Central memory CD8-positive, alpha-beta T cell (primary cell): ENCODE results near the gene GARIN5A.

ENCODE experiments used
- ATAC-seq: fragments of 150-1000 bp; cut with Tn5 transposase; replicated peaks from 2 replicates; pipeline ENCODE4 v1.10.0; 2022; ENCODE audit warnings: mild to moderate bottlenecking, moderate FRiP score, moderate number of reproducible peaks; ENCODE audit not compliant: poor library complexity, severe bottlenecking; ENCODE audit errors: extremely low read depth
- DNase-seq, 2 donors: peaks; one replicate each; pipeline ENCODE4 v3.0.0; 2021; ENCODE audit warnings: low spot score in 2 of 2
- H3K27ac Mint-ChIP-seq: one replicate; pipeline ENCODE4 v1.8.0; 2022; ENCODE audit warnings: low read depth, mild to moderate bottlenecking, moderate library complexity, mixed read lengths
- H3K27me3 Mint-ChIP-seq: one replicate; pipeline ENCODE4 v1.8.0; 2022; ENCODE audit warnings: mixed read lengths
- H3K36me3 Mint-ChIP-seq: one replicate; pipeline ENCODE4 v1.8.0; 2022; ENCODE audit warnings: mild to moderate bottlenecking, moderate library complexity, mixed read lengths; ENCODE audit not compliant: insufficient read depth
- H3K4me1 Mint-ChIP-seq: one replicate; pipeline ENCODE4 v1.8.0; 2022; ENCODE audit warnings: mixed read lengths
- H3K4me3 Mint-ChIP-seq: one replicate; pipeline ENCODE4 v1.8.0; 2022; ENCODE audit warnings: mild to moderate bottlenecking, moderate library complexity, mixed read lengths
- H3K9me3 Mint-ChIP-seq: one replicate; pipeline ENCODE4 v1.8.0; 2022; ENCODE audit warnings: mixed read lengths

GARIN5A gene

DNA sequence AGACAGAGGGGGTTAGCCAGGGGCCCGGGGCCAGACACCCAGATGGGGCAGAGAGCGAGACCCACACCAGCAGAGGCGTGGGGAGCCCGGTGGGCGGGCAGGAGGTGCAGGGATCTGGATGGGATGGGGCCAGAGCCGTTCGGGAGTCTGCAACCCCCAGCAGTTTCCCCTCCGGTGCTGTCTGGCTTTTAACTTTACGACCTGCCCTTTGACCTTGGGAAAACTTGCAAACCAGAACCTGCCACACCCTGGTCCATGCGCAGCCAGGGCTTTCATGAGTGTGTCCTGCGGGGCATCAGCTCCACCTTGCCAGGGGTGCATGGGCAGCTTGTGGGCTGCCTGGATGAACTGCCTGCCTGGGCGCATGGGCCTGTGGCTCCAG lies 24.5 kb upstream of the GARIN5A start:
- H3K9me3 Mint-ChIP-seq, result no peaks in the 10 kb centered on the region
- H3K27ac Mint-ChIP-seq, result no peak overlapping the region
- DNase-seq (no peak), ATAC-seq (no peak)
- no peaks in the 10 kb centered on the region for H3K4me1 Mint-ChIP-seq
- H3K36me3 Mint-ChIP-seq, result peaks cover 1% of the 10 kb centered on the region
- H3K27me3 Mint-ChIP-seq, result no peaks in the 10 kb centered on the region
- no peak overlapping the region for H3K4me3 Mint-ChIP-seq

GRCh38 chr19:50500753-50501151 lies 24.1 kb upstream of the GARIN5A start:
- H3K27ac Mint-ChIP-seq, result no peak overlapping the region
- no peak overlapping the region for H3K4me3 Mint-ChIP-seq
- no peaks in the 10 kb centered on the region for H3K9me3 Mint-ChIP-seq

GRCh38 chr19:50500060-50500752 lies 23.6 kb upstream of the GARIN5A start:
- Mint-ChIP-seq H3K27ac (no peak overlapping the region), H3K4me3 (no peak overlapping the region), H3K9me3 (no peaks in the 10 kb centered on the region), H3K4me1 (no peaks in the 10 kb centered on the region), H3K36me3 (peaks cover 3% of the 10 kb centered on the region), H3K27me3 (no peaks in the 10 kb centered on the region)
- ATAC-seq, result no peak
- DNase-seq, result no peak

More at GRCh38 chr19:50500753-50501151, 24.1 kb upstream of the GARIN5A start:
- Mint-ChIP-seq H3K27me3 (no peaks in the 10 kb centered on the region), H3K36me3 (peaks cover 3% of the 10 kb centered on the region), H3K4me1 (no peaks in the 10 kb centered on the region)
- DNase-seq, result no peak
- no peak for ATAC-seq

DNA sequence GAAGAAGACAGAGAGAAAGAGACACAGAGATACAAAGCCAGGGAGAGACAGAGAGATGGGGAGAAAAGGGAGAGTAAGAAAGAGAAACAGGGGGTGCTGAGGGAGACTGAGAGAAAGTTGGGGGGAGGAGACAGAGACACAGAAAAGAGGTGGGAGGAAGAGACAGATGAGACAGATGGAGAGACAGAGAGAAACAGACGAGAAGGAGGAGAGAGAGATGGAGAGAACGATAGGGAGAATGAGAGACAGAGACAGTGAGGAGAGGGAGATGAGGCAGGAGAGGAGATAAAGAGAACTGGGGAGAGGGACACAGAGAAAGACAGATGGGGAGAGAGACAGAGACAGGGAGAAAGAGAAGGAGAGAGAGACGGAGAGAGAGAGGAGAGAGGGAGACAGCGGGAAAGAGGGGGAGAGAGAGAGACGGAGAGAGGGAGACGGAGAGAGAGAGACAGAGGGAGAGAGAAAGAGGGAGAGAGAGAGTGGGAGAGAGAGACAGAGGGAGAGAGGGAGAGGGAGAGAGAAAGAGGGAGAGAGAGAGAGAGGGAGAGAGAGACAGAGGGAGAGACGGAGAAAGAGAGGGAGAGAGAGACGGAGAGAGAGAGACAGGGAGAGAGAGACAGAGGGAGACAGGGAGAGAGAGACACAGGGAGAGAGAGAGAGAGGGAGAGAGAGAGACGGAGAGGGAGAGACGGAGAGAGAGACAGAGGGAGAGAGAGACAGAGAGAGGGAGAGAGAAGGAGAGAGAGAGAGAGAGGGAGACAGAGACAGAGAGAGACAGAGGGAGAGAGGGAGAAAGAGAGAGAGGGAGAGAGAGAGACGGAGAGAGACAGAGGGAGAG lies 21.8 kb upstream of the GARIN5A start:
- H3K36me3 Mint-ChIP-seq, result peaks cover 3% of the 10 kb centered on the region
- no peaks in the 10 kb centered on the region for H3K4me1 Mint-ChIP-seq

GRCh38 chr19:50497022-50497405 lies 20.4 kb upstream of the GARIN5A start:
- DNase-seq, result no peak
- no peak for ATAC-seq
- Mint-ChIP-seq H3K4me1 (peaks cover 5% of the 10 kb centered on the region), H3K36me3 (peaks cover 3% of the 10 kb centered on the region), H3K9me3 (no peaks in the 10 kb centered on the region), H3K27me3 (no peaks in the 10 kb centered on the region), H3K4me3 (no peak overlapping the region), H3K27ac (no peak overlapping the region)

More for the DNA sequence above, 21.8 kb upstream of the GARIN5A start:
- no peak for ATAC-seq
- Mint-ChIP-seq H3K27me3 (no peaks in the 10 kb centered on the region), H3K4me3 (no peak overlapping the region), H3K9me3 (no peaks in the 10 kb centered on the region), H3K27ac (no peak overlapping the region)
- DNase-seq, result no peak

DNA sequence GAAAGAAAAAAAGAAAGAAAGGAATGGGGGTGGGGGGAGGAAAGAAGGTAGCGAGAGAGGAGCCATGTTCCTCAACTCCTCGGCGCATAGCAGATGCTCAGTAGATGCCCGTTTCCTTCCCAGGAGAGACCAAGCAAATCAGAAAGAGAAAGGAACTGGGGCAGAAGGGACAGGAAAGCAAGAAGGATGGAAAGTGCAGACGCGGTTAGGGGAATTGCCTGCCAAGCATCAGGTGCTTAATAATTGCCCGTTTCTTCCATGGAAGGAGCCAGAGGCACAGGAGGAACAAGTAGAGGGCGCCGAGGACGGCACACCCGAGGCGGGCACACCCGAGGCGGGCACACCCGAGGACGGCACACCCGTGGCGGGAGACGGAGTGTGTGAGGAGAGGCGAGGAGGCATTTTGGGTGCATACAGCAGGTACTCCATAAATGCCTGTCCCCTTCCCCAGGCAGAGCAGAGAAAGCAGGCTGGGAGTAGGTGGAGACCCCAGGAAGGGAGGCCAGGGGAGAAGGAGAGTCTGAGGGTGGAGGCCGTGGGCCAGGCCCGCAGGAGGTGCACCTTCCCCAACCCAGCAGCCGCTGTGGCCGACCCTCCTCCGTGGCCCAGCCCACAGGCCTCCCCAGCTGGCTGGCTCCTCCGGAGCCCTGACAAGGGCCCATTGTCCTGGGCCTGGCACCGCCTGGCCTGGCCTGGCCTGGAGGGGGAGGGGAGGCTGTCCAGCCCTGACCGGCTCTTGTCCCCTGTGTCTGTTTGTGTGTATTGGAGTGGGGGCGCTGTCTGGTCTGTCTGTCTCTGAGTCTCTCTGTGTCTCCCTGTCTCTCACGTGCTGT lies 19.8 kb upstream of the GARIN5A start:
- DNase-seq (no peak), ATAC-seq (no peak)
- Mint-ChIP-seq H3K4me3 (no peak overlapping the region), H3K4me1 (peaks cover 11% of the 10 kb centered on the region), H3K36me3 (peaks cover 6% of the 10 kb centered on the region), H3K9me3 (no peaks in the 10 kb centered on the region), H3K27ac (no peak overlapping the region), H3K27me3 (no peaks in the 10 kb centered on the region)

DNA sequence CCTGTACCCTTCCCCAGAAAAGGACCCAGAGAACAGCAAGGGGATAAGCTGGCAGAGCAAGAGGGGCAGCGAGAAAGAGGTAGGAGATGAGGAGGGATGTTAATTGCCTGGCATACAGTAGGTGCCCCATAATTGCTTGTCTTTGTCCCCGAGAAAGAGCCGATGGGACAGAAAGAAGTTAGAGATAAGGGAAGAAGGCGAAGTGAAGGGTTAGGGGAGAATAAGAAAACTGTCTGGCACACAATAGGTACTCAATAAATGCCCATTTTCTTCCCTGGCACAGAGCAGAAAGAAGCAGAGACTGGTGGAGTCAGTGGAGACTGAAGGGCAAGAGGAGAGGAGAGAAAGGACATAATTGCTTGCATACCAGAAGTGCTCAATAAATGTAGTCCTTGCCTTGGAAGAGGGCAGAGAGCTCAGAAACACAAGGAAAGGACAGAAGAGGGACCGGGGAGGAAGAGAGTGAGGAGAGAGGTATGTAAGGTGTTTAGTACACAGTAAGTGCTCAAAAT lies 18.4 kb upstream of the GARIN5A start:
- H3K36me3 Mint-ChIP-seq, result peaks cover 7% of the 10 kb centered on the region
- H3K27ac Mint-ChIP-seq, result no peak overlapping the region
- peaks cover 23% of the 10 kb centered on the region for H3K4me1 Mint-ChIP-seq
- ATAC-seq, result no peak
- no peaks in the 10 kb centered on the region for H3K9me3 Mint-ChIP-seq
- H3K4me3 Mint-ChIP-seq, result no peak overlapping the region
- no peaks in the 10 kb centered on the region for H3K27me3 Mint-ChIP-seq
- DNase-seq, result no peak

DNA sequence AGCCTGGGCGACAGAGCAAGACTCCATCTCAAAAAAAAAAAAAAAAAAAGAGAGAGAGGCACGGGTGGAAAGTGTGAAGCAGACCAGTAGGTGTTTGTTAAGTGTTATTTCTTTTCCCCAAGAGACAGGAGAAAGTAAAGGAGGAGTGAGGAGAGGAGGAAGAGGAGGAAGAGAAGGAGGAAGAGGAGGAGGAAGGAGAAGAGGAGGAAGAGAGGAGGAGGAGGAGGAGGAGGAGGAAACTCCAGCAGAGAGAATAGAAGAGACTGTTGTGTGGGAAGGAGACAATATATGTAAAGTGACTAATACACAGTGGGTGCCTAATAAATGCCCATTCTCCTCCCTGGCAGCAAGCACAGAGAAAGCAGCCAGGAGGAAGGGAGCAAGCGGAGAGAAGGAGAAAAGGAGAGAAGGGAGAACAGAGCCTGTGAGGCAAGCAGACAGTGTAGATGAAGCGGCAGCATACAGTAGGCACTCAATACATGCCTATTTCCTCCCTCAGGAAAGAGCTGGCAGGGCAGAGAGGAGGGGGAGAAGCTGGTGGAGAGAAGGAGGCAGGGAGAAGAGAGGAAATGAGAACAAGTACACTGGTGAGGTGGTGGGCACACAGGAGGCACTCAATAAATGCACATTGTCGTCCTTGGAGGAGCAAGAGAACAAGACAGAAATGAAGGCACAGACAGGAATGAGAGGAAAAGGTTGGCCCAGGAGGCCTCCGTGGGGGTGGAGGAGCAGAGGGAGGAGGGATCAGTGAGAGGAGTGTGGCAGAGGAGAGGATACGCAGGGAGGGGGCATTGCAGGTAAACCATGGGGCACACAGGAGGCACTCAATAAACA lies 17.8 kb upstream of the GARIN5A start:
- peaks cover 23% of the 10 kb centered on the region for H3K4me1 Mint-ChIP-seq
- ATAC-seq, result no peak
- peak overlapping the region; percentile 57 for H3K27ac Mint-ChIP-seq
- no peaks in the 10 kb centered on the region for H3K27me3 Mint-ChIP-seq
- H3K4me3 Mint-ChIP-seq, result no peak overlapping the region
- no peaks in the 10 kb centered on the region for H3K9me3 Mint-ChIP-seq
- DNase-seq, result no peak
- peaks cover 9% of the 10 kb centered on the region for H3K36me3 Mint-ChIP-seq

GRCh38 chr19:50493171-50493570 lies 16.5 kb upstream of the GARIN5A start:
- no peaks in the 10 kb centered on the region for H3K27me3 Mint-ChIP-seq
- no peak overlapping the region for H3K4me3 Mint-ChIP-seq
- no peak overlapping the region for H3K27ac Mint-ChIP-seq
- H3K9me3 Mint-ChIP-seq, result no peaks in the 10 kb centered on the region
- DNase-seq (no peak), ATAC-seq (no peak)
- peaks cover 33% of the 10 kb centered on the region for H3K4me1 Mint-ChIP-seq
- peaks cover 9% of the 10 kb centered on the region for H3K36me3 Mint-ChIP-seq

- H3K9me3 Mint-ChIP-seq, result no peaks in the 10 kb centered on the region
- no peak for DNase-seq
- H3K4me1 Mint-ChIP-seq, result peaks cover 33% of the 10 kb centered on the region
- ATAC-seq, result no peak
- H3K27me3 Mint-ChIP-seq, result no peaks in the 10 kb centered on the region
- H3K4me3 Mint-ChIP-seq, result no peak overlapping the region
- peak overlapping the region; percentile 87 for H3K27ac Mint-ChIP-seq
- peaks cover 9% of the 10 kb centered on the region for H3K36me3 Mint-ChIP-seq
Measured at GRCh38 chr19:50492303-50493052, 15.8 kb upstream of the GARIN5A start.

- ATAC-seq (no peak), DNase-seq (no peak)
- H3K27me3 Mint-ChIP-seq, result no peaks in the 10 kb centered on the region
- H3K4me1 Mint-ChIP-seq, result peaks cover 33% of the 10 kb centered on the region
- H3K27ac Mint-ChIP-seq, result peak overlapping the region; percentile 87
- H3K4me3 Mint-ChIP-seq, result no peak overlapping the region
- no peaks in the 10 kb centered on the region for H3K9me3 Mint-ChIP-seq
- peaks cover 9% of the 10 kb centered on the region for H3K36me3 Mint-ChIP-seq
Measured at GRCh38 chr19:50490991-50491472, 14.4 kb upstream of the GARIN5A start.
